ENCODE measurements around the gene PPM1H.
"Not testable (repeated sequence)": the region's sequence is repeated elsewhere in the genome, so short reads cannot be mapped to it uniquely, and the experiment has no call there.

PPM1H gene

DNA sequence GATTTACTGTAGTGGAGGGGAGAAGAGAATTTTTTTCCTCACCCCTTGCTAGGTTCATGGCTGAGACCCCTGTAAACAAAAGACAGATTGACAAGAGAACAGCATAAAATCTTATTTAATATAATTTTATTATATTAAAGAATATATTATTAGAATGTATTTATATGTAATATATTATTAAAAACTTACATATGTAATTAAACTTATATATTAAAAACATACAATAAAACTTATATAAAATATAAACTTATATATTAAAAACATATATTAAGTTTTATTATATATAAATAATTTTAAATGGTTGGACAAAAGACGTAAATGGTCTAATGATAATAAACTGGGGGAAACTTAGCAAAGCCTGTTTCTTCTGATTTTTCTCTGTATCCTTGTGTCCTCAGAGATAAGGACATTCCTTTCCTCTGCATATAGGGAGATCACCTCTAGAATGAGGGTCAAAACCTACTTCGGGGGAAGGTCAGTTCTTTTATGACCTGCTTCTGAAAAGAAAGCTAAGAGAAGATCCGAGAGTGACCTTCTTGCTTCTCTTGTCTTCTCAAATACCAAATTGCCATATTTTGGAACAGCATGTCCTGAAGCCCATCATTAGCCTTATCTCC lies 8.9 kb upstream of the PPM1H start:
- no peak for DNase-seq (ENCODE audit: low read depth in 2 of 2)

DNA sequence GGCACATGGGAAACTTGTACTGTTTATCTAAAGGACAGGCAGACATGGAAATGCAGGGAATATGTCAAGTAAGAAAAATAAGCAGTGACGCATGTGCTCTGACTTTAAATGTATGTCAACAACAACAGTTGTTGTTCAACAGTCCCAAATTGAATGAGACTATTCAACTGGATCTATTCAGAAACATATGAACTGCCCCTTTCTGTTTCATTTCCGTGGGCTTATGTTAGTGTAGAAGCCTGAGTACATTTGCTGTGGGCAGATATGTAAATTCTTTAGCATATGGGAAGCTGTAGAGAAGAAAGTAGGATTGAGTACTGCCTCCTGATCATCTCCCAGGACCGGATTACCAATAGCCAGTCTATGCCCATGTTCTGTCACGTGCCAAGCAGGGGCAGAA lies 7.4 kb upstream of the PPM1H start:
- DNase-seq (ENCODE audit: low read depth in 2 of 2) = not testable (repeated sequence)

- DNase-seq (ENCODE audit: low read depth in 2 of 2) = peak; percentile 2 to 3
Measured at GRCh38 chr12:62934239-62934798, 631 bp downstream of the PPM1H start.

GRCh38 chr12:62933602-62934238 lies 1.2 kb downstream of the PPM1H start:
- no peak for DNase-seq (ENCODE audit: low read depth in 2 of 2)

GRCh38 chr12:62933220-62933601 lies 1.7 kb downstream of the PPM1H start:
- DNase-seq (ENCODE audit: low read depth in 2 of 2) = no peak

DNA sequence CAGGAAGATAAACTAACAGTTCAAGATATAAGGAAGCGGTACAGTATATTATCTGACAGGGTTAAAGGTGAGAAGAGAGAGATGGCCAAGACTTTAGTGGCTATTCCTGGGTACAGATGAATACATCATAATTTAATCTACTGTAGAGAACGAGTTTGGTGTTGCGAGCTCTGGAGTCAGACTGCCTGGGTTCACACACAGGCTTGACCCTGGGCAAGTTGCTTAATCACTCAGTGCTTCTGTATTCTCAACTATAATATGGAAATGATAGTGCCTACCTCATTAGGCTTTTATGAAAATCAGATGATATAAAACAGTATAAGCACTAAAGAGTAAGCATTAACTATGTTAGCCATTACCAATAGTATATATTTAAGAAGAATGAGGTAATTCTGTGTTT lies 3.5 kb downstream of the PPM1H start:
- DNase-seq (ENCODE audit: low read depth in 2 of 2) = no peak

DNA sequence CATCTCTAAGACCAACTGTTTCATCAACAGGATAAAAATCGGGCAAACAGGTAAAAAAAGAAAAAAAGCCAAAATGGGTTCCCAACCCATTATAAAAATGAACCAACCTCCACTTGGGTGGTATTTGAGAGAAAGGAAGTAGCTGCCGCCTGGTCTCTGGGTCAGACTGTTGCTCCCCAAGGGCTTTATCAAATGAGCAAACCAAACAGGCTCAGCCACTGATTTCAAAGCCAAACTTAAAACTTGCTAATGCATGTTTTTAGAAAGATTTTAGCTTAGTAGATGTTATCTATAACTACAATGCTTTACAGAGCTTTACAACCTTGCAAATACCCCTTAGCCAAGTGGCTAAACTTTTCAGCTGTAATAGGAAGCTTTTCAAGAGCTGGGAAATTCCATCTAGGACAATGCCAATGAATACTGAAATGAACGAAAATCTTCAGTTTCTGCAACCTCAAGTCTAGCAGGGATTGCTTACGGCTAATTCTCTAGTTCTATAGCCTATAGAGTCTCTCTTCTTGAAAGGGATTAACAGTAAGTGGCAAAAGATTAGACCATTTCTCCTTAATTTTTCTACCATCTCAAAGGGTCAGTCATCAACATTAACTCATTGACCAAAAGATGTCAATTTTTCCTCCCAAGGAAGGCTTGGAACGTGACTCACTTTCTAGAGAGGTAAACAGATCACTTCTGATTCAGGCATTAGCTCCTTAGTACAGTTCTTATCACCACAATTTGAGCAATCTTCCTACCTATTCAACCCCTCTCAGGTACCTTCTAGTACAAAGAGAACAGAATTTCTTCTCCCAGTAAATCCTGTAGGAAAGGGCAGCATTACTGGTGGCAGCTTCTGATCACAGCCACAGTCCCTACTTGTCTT lies 4.2 kb downstream of the PPM1H start:
- no peak for DNase-seq (ENCODE audit: low read depth in 2 of 2)

GRCh38 chr12:62928632-62929031 lies 6.3 kb downstream of the PPM1H start:
- no peak for DNase-seq (ENCODE audit: low read depth in 2 of 2)

GRCh38 chr12:62925680-62926079 lies 9.3 kb downstream of the PPM1H start:
- DNase-seq (ENCODE audit: low read depth in 2 of 2) = no peak

DNA sequence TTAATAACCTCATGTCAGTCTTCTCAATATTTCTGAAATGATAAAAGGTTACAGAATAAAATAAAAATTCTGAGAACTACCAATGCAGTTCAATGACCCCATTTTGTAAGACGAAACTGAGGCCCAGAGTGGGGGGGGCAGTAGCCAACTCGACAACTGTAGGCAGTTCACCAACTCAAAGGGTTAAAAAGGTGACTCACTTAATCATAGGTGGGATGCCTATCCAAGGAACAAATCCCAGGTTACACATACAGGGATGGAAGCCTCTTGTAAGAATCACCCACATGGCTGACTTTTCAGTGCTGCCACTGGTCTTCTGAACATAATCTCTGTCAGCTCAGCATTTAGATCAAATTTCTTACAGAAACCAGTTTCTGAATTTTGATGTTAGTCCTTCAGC lies 10.9 kb downstream of the PPM1H start:
- no peak for DNase-seq (ENCODE audit: low read depth in 2 of 2)

DNA sequence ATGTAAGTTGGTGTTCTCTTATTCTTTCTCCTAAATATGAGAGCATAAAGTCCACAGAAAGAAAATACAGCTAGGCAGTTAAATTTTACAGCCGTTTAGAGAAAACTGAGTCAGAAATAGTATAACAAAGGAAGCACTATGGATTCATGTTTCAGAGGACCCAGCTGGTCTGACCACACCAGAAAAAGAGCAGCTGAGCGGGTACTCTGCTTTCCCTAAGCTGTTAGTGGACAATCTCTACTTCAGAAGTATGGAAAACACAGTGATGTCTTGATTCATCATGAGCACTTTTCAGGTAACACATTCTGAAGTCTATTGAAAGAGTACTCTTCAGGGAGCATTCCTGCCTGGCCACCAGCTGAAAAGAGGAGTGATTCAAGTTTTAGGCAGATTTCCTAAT lies 12.4 kb downstream of the PPM1H start:
- no peak for DNase-seq (ENCODE audit: low read depth in 2 of 2)

- no peak for DNase-seq (ENCODE audit: low read depth in 2 of 2)
Measured at GRCh38 chr12:62919838-62920237, 15.1 kb downstream of the PPM1H start.

DNA sequence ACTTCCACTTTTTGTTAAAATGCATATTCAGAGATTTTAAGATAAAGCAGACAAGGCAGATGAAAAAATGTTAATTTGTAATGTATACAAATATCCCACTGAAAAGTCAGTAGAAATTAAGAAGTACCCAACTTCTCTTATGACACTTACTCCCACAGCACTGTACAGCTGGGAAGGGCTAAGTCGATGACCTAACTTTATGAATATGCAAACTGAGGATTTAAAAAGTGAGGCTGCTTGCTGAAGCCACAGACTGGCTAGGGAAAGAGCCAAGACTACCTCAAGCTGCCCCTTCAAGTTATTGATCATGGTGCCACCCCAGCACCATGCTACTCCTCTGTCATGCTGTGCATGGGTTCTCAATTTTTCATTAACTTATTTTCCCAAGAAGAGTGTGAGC lies 17.0 kb downstream of the PPM1H start:
- no peak for DNase-seq (ENCODE audit: low read depth in 2 of 2)

DNA sequence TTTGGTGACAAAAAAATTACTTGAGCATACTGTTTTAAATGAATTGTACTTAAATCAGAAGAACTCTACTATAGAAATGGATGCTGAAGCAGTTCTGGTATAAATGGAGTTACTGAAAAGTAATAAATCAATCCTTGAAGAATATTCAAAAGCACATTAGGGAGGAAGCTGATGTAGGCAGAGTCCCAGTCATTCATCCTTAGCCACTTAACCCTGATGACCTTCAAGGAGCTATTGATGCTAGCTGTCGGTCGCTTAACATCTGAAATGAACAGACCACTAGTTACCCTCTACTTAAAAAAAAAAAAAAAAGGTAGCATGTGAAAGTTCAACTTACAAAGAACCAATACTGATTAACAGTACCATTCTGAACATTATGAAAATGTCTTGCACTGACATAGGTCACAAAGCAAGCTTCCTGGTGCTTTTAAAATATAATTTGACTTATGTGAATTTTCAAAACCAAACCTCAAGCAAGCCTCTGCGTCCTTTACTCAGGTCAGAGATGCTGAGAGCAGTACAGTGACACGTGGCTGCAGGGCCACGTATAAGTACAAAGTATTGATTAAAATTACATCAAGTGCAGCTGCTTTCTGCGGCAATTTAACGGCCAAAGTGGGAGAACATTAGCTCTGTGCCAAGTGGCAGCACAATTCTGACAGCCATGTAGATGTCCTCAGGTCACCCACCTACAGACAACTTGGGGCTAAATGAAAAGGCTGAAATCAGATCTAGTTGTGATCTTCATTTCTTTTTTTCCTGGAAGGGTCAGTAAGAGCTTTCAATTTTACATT lies 18.1 kb downstream of the PPM1H start:
- no peak for DNase-seq (ENCODE audit: low read depth in 2 of 2)

DNA sequence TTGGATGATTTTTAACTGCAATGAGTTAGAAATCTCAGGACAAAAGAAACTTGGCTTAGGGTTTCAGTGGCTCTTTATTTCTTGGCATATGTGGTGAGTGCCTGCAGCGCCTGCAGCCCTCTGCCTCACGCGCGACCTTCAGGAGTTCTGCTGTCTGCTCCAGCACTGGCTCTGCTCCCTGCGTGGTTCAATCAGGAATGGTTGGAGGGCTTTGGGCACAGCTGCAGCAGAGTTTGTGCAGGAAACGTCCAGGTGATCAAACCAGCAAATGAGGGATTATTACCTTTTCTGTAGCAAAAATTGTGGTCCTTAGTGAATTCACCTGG lies 19.8 kb downstream of the PPM1H start:
- DNase-seq (ENCODE audit: low read depth in 2 of 2) = no peak

DNA sequence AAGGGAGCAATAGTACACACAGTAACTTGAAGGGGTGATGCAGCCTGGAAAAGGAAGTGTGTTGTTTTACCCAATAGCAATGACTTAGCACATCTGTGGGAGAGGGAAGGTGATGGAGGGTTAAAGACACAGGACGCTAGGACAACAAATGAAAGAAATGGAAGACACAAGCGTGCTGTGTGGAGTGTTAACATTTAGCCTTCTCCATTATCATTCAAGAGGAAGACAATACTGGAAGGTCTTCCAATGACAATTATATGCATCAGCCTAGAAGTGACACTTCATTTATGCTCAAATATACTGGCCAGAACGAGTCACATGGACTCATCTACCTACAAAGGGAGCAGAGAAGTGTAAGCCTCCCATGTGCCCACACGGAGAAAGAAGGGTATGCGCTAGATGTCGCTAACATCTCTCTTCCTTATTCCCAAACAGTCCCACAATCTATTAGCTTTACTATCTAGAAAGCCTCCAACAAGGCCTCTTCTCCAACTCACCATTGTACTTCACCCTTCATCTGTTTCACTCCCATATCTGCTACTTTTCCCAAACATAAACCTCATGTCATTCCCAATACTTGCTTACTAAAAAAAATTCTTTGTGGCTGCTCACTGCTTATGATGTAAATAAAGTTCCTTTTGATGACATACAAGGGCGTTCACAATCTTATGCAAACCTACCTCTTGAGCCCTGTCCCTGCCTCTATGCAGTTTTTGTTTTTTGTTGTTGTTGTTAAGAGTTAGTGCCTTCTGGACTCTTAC lies 20.3 kb downstream of the PPM1H start:
- DNase-seq (ENCODE audit: low read depth in 2 of 2) = no peak

GRCh38 chr12:62913380-62913779 lies 21.6 kb downstream of the PPM1H start:
- no peak for DNase-seq (ENCODE audit: low read depth in 2 of 2)

DNA sequence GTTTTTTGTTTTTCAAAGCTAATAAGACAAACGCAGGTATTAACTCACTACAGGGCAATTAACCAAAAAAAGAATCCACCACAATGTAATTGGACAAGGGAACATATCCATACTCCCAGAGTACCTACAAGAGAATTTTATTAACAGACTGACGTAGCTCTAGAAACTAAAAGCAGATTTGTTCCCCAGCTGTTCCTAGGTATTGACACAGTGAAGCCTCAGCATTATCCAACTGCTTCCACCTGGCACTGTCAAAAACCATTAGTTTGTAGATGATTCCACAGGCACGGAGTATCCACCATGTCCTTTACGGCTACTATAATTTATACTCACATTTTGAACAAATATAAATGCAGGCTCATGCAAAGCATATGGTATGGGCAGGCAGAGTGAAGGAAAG lies 22.3 kb downstream of the PPM1H start:
- DNase-seq (ENCODE audit: low read depth in 2 of 2) = no peak

GRCh38 chr12:62911286-62911685 lies 23.7 kb downstream of the PPM1H start:
- no peak for DNase-seq (ENCODE audit: low read depth in 2 of 2)

GRCh38 chr12:62910549-62911169 lies 24.3 kb downstream of the PPM1H start:
- DNase-seq (ENCODE audit: low read depth in 2 of 2) = no peak

GRCh38 chr12:62909340-62909739 lies 25.6 kb downstream of the PPM1H start:
- DNase-seq (ENCODE audit: low read depth in 2 of 2) = no peak
